HFFc6 (cell line): ENCODE results near the gene PTPRM. TPM values are rescaled to one million over a fixed set of nuclear protein-coding genes. Genes with fewer than 3 reads are reported as not detected.

Experiments used
- DNase-seq: peaks from one replicate; pipeline ENCODE4 v3.0.0-alpha.2; 2018
- H3K27ac Mint-ChIP-seq: 2 replicates; pipeline ENCODE4 v1.8.0; 2020; ENCODE audit warnings: mild to moderate bottlenecking, mixed read lengths
- H3K27me3 Mint-ChIP-seq: 2 replicates; pipeline ENCODE4 v1.8.0; 2021; ENCODE audit warnings: mild to moderate bottlenecking, moderate library complexity, mixed read lengths; ENCODE audit not compliant: insufficient read depth
- H3K36me3 Mint-ChIP-seq: 2 replicates; pipeline ENCODE4 v1.8.0; 2021; ENCODE audit warnings: low read depth, mixed read lengths
- H3K4me1 Mint-ChIP-seq: 2 replicates; pipeline ENCODE4 v1.8.0; 2020; ENCODE audit warnings: low read depth, mixed read lengths
- H3K4me3 Mint-ChIP-seq: 2 replicates; pipeline ENCODE4 v1.8.0; 2020; ENCODE audit warnings: mild to moderate bottlenecking, moderate library complexity, mixed read lengths
- H3K9me3 Mint-ChIP-seq: 2 replicates; pipeline ENCODE4 v1.8.0; 2020; ENCODE audit warnings: mild to moderate bottlenecking, mixed read lengths
- total RNA-seq, 6 experiments: library from RNA; stranded (reverse); fragmentation: NEBNext Ultra II Directional; extraction: Animal tissue kit (Norgen Biotek cat#: 25700); gene quantifications; 2 replicates in 1 of 6; 3 replicates in 5 of 6; pipeline ENCODE4 v1.2.3, GENCODE V29; 2021
- TF ChIP-seq, protein P1 (sequence below): fragments of 200-600 bp; sonication (generic); IDR thresholded peaks from 2 replicates; pipeline ENCODE4 v1.5.0; 2021; ENCODE audit warnings: antibody characterized with exemption, mild to moderate bottlenecking

The PTPRM gene
- total RNA-seq, 6 experiments from 2014 or later: 39.4 to 49.8 (median 43.8) TPM

DNA sequence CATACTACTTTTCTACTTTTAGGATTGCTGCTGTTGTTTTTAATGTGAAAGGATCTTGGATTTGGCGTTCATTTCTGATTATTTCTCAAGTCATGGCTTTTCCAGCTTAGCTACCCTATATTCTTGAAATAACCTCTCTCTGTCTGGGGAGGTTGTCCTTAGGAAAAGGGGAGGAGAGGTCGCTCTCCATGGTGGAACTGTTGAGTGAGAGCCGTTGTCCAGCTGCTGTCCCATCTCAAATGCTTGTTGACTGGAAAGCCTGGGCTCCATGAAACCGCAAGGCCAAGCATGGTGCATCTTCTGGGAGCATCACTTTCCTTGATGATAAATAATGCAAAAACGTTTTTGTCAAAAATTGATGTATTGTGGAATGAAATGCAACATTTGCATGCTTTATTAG lies 563.0 kb downstream of the PTPRM start:
- peaks cover 44% of the 10 kb centered on the region for H3K4me1 Mint-ChIP-seq
- H3K4me3 Mint-ChIP-seq: no peak overlapping the region
- H3K36me3 Mint-ChIP-seq: peaks cover 21% of the 10 kb centered on the region
- no peaks in the 10 kb centered on the region for H3K9me3 Mint-ChIP-seq
- TF ChIP-seq, protein P1, sequence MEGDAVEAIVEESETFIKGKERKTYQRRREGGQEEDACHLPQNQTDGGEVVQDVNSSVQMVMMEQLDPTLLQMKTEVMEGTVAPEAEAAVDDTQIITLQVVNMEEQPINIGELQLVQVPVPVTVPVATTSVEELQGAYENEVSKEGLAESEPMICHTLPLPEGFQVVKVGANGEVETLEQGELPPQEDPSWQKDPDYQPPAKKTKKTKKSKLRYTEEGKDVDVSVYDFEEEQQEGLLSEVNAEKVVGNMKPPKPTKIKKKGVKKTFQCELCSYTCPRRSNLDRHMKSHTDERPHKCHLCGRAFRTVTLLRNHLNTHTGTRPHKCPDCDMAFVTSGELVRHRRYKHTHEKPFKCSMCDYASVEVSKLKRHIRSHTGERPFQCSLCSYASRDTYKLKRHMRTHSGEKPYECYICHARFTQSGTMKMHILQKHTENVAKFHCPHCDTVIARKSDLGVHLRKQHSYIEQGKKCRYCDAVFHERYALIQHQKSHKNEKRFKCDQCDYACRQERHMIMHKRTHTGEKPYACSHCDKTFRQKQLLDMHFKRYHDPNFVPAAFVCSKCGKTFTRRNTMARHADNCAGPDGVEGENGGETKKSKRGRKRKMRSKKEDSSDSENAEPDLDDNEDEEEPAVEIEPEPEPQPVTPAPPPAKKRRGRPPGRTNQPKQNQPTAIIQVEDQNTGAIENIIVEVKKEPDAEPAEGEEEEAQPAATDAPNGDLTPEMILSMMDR: no peak
- H3K27ac Mint-ChIP-seq: no peak overlapping the region
- no peaks in the 10 kb centered on the region for H3K27me3 Mint-ChIP-seq
- DNase-seq: no peak

DNA sequence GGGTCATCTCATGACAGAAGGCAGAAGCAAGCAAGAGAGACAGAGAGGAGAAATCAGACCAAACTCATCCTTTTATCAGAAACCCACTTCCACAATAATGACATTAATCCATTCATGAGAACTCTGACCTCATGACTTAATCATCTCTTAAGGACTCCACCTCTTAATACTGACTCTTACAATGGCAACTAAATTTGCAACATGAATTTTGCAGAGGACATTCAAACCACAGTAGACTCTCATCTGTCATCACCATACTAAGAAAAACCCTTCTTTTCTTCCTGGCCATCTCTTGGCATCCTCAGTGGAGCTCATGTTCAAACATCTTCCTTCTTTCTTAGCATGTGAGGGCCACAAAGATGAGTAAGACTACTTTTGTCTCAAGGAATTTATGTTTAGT lies 565.9 kb downstream of the PTPRM start:
- TF ChIP-seq, protein P1: no peak
- Mint-ChIP-seq H3K27me3 (no peaks in the 10 kb centered on the region), H3K4me1 (peaks cover 23% of the 10 kb centered on the region), H3K4me3 (no peak overlapping the region), H3K27ac (no peak overlapping the region), H3K9me3 (no peaks in the 10 kb centered on the region), H3K36me3 (peaks cover 13% of the 10 kb centered on the region; the same call in 1 of the 2 replicates)
- no peak for DNase-seq

DNA sequence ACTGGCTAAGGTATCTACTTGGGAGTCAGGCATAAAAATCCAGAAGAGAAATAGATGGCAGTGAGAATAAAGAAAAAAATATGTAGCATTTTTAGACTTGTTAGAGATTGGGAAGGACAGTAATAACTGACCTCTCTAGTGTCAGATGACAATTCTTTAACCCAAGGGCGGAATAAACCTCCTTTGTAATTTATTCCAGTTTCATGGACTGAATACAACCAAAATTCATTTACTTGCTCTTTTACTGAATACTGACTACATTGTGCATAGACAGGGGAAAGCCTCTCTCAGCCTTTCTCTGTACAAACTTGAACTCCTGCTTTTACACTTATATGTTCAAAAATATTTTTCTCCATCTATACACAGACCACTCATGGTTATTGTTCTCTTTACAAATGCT lies 566.8 kb downstream of the PTPRM start:
- Mint-ChIP-seq H3K4me3 (no peak overlapping the region), H3K27me3 (no peaks in the 10 kb centered on the region), H3K27ac (no peak overlapping the region), H3K9me3 (no peaks in the 10 kb centered on the region), H3K4me1 (peaks cover 24% of the 10 kb centered on the region), H3K36me3 (peaks cover 20% of the 10 kb centered on the region)
- DNase-seq: no peak
- TF ChIP-seq, protein P1: no peak

DNA sequence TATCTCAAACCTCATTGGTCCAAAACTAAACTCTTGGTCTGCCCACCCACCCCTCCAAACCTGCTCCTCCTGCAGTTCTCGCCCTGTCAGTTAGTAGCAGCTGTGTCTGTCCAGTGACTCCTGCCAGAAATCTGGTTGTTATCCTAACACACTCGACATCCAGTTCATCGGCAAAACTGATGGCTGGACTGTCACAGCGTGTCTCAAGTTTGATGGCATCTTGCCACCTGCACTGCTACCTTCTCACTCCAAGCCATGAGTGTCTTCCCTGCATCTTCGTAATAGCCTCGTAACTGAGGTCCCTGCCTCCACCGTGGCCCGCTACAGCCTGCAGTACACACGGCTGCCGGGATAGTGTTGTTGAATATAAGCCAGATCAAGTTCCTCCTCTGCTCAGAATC lies 572.0 kb downstream of the PTPRM start:
- no peaks in the 10 kb centered on the region for H3K9me3 Mint-ChIP-seq
- peaks cover 22% of the 10 kb centered on the region for H3K36me3 Mint-ChIP-seq
- TF ChIP-seq, protein P1: no peak
- no peak for DNase-seq
- no peak overlapping the region for H3K4me3 Mint-ChIP-seq
- peaks cover 2% of the 10 kb centered on the region; the same call in 1 of the 2 replicates for H3K27me3 Mint-ChIP-seq
- H3K4me1 Mint-ChIP-seq: peaks cover 51% of the 10 kb centered on the region
- no peak overlapping the region; the same call in 1 of the 2 replicates for H3K27ac Mint-ChIP-seq

GRCh38 chr18:8139891-8140406 lies 572.8 kb downstream of the PTPRM start:
- peaks cover 2% of the 10 kb centered on the region; the same call in 1 of the 2 replicates for H3K27me3 Mint-ChIP-seq
- TF ChIP-seq, protein P1: no peak
- H3K4me3 Mint-ChIP-seq: no peak overlapping the region; the same call in 1 of the 2 replicates
- peaks cover 52% of the 10 kb centered on the region for H3K4me1 Mint-ChIP-seq
- peak overlapping the region; percentile 94 for H3K27ac Mint-ChIP-seq
- DNase-seq: no peak
- H3K36me3 Mint-ChIP-seq: peaks cover 28% of the 10 kb centered on the region
- H3K9me3 Mint-ChIP-seq: no peaks in the 10 kb centered on the region; the same call in 1 of the 2 replicates
